Smooth muscle cell (in vitro differentiated cells): ENCODE results near the gene ERGIC1. TPM values are rescaled to one million over a fixed set of nuclear protein-coding genes. Genes with fewer than 3 reads are reported as not detected.

Experiments used
- DNase-seq: peaks from one replicate; lab custom pipeline; 2025; ENCODE audit not compliant: unreplicated experiment; lab: John Stamatoyannopoulos, UW
- H2AFZ ChIP-seq: fragments of 200-600 bp; sonication (generic); 2 replicates; pipeline ENCODE4 v1.6.0; 2016; ENCODE audit warnings: antibody characterized with exemption, low read depth, mild to moderate bottlenecking
- H3F3A ChIP-seq: fragments of 200-600 bp; sonication (generic); 2 replicates; pipeline ENCODE4 v1.6.0; 2017; ENCODE audit warnings: antibody characterized with exemption, low read depth
- H3K27ac ChIP-seq: fragments of 200-600 bp; sonication (generic); 2 replicates; pipeline ENCODE4 v1.5.1; 2016; ENCODE audit warnings: low read depth, mild to moderate bottlenecking
- H3K27me3 ChIP-seq: fragments of 200-600 bp; sonication (generic); 2 replicates; pipeline ENCODE4 v1.6.1; 2016; ENCODE audit warnings: low read depth, mild to moderate bottlenecking
- H3K36me3 ChIP-seq: fragments of 200-600 bp; sonication (generic); 2 replicates; pipeline ENCODE4 v1.5.1; 2016; ENCODE audit warnings: low read depth
- H3K4me1 ChIP-seq: fragments of 200-600 bp; sonication (generic); 2 replicates; pipeline ENCODE4 v1.5.1; 2016; ENCODE audit warnings: low read depth
- H3K4me2 ChIP-seq: fragments of 200-600 bp; sonication (generic); 2 replicates; pipeline ENCODE4 v1.6.0; 2016; ENCODE audit warnings: mild to moderate bottlenecking
- H3K4me3 ChIP-seq: fragments of 200-600 bp; sonication (generic); 2 replicates; pipeline ENCODE4 v1.5.1; 2016; ENCODE audit warnings: mild to moderate bottlenecking
- H3K79me2 ChIP-seq: fragments of 200-600 bp; sonication (generic); 2 replicates; pipeline ENCODE4 v1.6.0; 2016; ENCODE audit warnings: low read depth, mild to moderate bottlenecking
- H3K9ac ChIP-seq: fragments of 200-600 bp; sonication (generic); 2 replicates; pipeline ENCODE4 v1.6.0; 2016; ENCODE audit warnings: low read depth
- H3K9me3 ChIP-seq: fragments of 200-600 bp; sonication (generic); replicated peaks from 2 replicates; pipeline ENCODE4 v1.5.1; 2016; ENCODE audit warnings: low read depth
- H4K20me1 ChIP-seq: fragments of 200-600 bp; sonication (generic); 2 replicates; pipeline ENCODE4 v1.6.0; 2016; ENCODE audit warnings: low read depth
- CTCF ChIP-seq: fragments of 200-600 bp; sonication (generic); IDR thresholded peaks from 2 replicates; pipeline ENCODE4 v1.5.1; 2017; ENCODE audit warnings: borderline replicate concordance, mild to moderate bottlenecking, antibody characterized with exemption; ENCODE audit not compliant: insufficient read depth, poor library complexity, severe bottlenecking
- WGBS: methylation state at CpG from one replicate; pipeline ENCODE4 v1.1.7; 2016; ENCODE audit warnings: low lambda C conversion rate; 5-methylcytosine and 5-hydroxymethylcytosine counted together
- polyA plus RNA-seq: library from polyadenylated mRNA; unstranded; fragments of >200 nt; fragmentation: Nextera tagmentation; extraction: Ambion mirVana; gene quantifications from 2 replicates; pipeline ENCODE4 v1.2.1, GENCODE V29; 2016
- total RNA-seq: library from RNA; depleted of rRNA; stranded (reverse); fragments of >200 nt; gene quantifications from 2 replicates; pipeline ENCODE4 v1.2.3, GENCODE V29; 2014

ERGIC1 gene
- total and polyA plus RNA-seq, 2 experiments from 2014 or later, result 38.2 to 140 TPM

GRCh38 chr5:172866802-172867748, 33.0 kb downstream of the ERGIC1 start:
- peaks cover 5% of the 10 kb centered on the region for H3K4me1 ChIP-seq
- WGBS, result 79% methylated on average over 9 of the region's 9 CpGs

GRCh38 chr5:172867761-172868435, 33.8 kb downstream of the ERGIC1 start:
- Histone ChIP-seq H3K27ac (peak overlapping the region; percentile 81), H3K36me3 (no peaks in the 10 kb centered on the region), H3K4me3 (no peak overlapping the region), H3K4me2 (no peak overlapping the region), H3K4me1 (peaks cover 12% of the 10 kb centered on the region), H3K79me2 (peaks cover 14% of the 10 kb centered on the region), H3F3A (peaks cover 5% of the 10 kb centered on the region), H3K9me3 (no peaks in the 10 kb centered on the region), H3K27me3 (no peaks in the 10 kb centered on the region), H3K9ac (no peak overlapping the region), H4K20me1 (peaks cover 26% of the 10 kb centered on the region), H2AFZ (no peak overlapping the region)
- WGBS, result 68% methylated on average over 11 of the region's 11 CpGs
- no peak for DNase-seq
- no peak for TF ChIP-seq CTCF

More at GRCh38 chr5:172866802-172867748, 33.0 kb downstream of the ERGIC1 start:
- H2AFZ ChIP-seq, result no peak overlapping the region
- H3K4me2 ChIP-seq, result no peak overlapping the region
- H3K27me3 ChIP-seq, result no peaks in the 10 kb centered on the region
- H3K4me3 ChIP-seq, result no peak overlapping the region
- H3K9me3 ChIP-seq, result no peaks in the 10 kb centered on the region
- H3K27ac ChIP-seq, result no peak overlapping the region
- no peak for TF ChIP-seq CTCF
- H3F3A ChIP-seq, result peaks cover 5% of the 10 kb centered on the region
- no peaks in the 10 kb centered on the region for H3K36me3 ChIP-seq
- H3K9ac ChIP-seq, result no peak overlapping the region
- H4K20me1 ChIP-seq, result peaks cover 34% of the 10 kb centered on the region
- DNase-seq, result no peak
- H3K79me2 ChIP-seq, result peaks cover 15% of the 10 kb centered on the region

- H3K4me3 ChIP-seq, result no peak overlapping the region
- H3F3A ChIP-seq, result peaks cover 5% of the 10 kb centered on the region
- no peak for TF ChIP-seq CTCF
- no peak overlapping the region for H2AFZ ChIP-seq
- peaks cover 22% of the 10 kb centered on the region for H4K20me1 ChIP-seq
- no peaks in the 10 kb centered on the region for H3K27me3 ChIP-seq
- H3K9me3 ChIP-seq, result no peaks in the 10 kb centered on the region
- peak overlapping the region; percentile 26 for H3K4me2 ChIP-seq
- peaks cover 15% of the 10 kb centered on the region for H3K79me2 ChIP-seq
- DNase-seq, result no peak
- H3K36me3 ChIP-seq, result no peaks in the 10 kb centered on the region
- peak overlapping the region; percentile 81 for H3K27ac ChIP-seq
- 90% methylated on average over 9 of the region's 9 CpGs for WGBS
- peak overlapping the region; percentile 17 for H3K9ac ChIP-seq
- peaks cover 13% of the 10 kb centered on the region for H3K4me1 ChIP-seq
Measured at GRCh38 chr5:172868436-172868923, 34.4 kb downstream of the ERGIC1 start.
